Iris pigment epithelial cell (primary cell): Measurements from ENCODE around the gene ARID1B.

Experiments
- DNase-seq: peaks from one replicate; pipeline ENCODE4 v3.0.0-alpha.2; 2011; ENCODE audit warnings: low read depth

Gene ARID1B

DNA sequence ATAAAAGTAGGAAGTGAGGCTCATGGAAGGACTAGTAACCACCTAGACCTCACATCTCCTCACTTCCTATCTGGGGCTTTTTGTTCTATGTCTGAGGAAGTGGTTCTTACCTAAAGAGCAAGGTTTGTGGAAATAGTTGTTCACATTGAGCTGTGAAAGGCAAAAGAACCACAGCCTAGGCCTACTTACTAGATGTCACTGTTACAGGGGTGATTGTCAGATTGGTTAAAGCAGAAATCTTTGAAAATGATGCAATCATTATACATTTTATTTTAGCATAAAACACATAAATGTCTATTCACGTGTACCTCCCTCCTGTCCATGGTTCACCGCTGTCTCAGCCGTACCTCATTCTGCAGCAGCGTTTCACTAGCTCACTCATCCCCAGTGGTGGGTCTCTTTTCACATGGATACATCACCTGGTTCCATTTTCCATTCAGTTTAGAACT, 277.4 kb downstream of the ARID1B start:
- DNase-seq, result no peak

DNA sequence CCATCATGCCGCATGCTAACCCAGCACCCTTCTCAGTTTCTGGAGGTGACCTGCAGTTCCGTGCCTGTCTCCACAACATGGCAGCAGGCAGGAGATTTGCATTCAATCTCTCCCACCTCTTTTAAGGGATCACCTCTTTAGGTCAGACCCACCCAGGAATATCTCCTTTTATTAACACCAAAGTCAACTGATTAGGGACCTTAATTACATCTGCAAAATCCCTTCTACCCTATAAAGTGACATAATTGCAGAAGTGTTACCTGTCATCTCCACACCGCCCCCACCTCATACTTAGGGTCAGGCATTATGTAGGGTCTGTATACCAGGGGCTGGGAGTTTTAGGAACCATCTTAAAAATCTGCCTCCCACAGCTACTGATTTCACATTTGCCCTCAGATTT, 278.7 kb downstream of the ARID1B start:
- DNase-seq, result no peak

- no peak for DNase-seq
Measured at GRCh38 chr6:157056275-157056674, 279.1 kb downstream of the ARID1B start.

DNA sequence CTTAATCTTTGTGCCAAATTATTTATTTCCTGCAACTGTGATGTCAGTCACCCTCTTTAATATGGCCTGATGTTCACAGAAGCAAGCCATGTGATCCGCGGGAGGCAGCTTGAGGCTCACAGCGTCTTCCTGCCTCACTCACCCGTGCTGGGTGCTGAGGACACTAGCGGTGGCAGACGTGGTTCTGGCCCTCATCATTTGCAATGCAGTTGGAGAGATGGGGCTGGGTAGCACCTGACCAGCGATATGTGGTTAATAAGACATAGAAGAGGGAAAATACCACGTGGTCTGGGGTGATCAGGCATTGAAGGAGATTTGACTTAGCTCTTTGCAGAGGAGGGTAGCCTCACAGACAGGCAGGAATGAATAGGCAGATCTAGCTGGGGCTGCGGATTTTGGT, 281.4 kb downstream of the ARID1B start:
- DNase-seq, result no peak

DNA sequence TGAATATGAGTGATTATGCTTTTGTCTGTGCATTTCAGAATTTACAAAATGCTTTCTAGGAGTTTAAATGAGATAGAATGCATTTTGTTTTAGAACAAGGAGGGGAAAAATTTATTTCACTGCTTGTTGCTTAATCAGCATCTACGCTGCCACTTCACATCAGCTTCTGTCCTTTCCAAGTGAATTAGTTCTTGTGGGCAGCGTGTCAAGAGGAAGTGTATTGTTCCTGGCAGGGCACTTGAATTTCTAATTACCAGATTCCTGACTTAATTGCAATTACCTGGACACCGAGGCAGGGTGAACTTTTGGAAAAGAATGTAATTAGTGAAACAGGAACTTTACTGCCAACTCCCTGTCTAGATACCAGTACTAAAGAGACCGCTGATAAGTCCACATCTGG, 282.6 kb downstream of the ARID1B start:
- DNase-seq, result no peak

DNA sequence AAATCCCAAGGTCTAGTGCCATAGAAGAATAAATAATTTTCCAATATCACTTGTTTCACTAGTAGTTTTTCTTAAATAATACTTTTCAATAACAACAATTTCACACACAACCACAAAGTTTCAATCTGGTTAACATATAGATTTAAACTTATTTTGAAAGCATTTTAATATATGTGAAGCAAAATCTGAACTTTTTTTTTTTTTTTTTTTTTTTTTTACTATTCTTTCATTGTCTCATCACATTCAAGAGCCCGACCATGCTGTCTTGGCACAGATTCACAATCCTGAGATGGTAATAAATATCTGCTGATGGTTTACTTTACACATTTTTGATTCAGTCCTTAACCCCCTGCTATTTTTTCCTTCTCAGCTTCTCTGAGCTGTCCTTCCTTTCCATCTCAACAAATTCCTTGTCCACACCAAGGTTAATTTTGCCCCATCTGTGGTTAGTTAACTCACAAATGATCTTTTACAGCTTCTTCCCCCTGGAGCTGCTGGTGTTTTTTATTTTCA, 283.3 kb downstream of the ARID1B start:
- DNase-seq, result peak; percentile 36

DNA sequence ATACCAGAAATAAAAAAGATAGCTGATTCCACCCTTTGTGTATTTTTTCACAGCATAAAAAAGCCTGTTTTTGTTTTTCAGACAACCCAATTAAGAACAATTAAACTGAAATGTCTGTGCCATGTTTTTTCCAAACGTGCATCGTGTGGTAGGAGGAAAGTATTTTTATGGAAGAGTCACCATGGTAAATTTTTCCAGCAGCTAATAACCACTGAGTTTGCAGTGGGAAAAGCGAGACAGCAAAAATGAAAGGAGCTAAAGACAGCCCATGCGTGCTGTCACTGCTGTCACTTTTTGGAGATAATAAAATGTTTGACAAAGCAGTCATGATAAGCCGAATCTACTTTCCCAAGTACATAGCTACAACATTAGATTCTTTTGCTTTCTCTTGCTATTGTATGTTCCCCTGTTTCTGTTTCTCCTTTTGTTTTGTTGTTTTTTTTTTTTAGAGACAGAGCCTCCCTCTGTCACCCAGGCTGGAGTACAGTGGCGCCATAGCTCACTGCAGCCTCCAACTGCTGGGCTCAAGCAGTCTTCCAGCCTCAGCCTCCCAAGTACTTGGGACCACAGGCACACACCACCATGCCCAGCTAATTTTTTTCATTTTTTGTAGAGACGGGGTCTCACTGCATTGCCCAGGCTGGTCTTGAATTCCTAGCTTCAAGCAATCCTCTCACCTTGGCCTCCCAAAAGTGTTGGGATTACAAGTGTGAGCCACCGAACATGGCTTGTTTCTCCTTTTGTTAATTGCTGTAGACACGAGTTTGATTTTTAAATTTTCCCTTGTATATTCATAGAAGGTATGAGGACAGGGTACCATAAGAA, 284.8 kb downstream of the ARID1B start:
- DNase-seq, result no peak

DNA sequence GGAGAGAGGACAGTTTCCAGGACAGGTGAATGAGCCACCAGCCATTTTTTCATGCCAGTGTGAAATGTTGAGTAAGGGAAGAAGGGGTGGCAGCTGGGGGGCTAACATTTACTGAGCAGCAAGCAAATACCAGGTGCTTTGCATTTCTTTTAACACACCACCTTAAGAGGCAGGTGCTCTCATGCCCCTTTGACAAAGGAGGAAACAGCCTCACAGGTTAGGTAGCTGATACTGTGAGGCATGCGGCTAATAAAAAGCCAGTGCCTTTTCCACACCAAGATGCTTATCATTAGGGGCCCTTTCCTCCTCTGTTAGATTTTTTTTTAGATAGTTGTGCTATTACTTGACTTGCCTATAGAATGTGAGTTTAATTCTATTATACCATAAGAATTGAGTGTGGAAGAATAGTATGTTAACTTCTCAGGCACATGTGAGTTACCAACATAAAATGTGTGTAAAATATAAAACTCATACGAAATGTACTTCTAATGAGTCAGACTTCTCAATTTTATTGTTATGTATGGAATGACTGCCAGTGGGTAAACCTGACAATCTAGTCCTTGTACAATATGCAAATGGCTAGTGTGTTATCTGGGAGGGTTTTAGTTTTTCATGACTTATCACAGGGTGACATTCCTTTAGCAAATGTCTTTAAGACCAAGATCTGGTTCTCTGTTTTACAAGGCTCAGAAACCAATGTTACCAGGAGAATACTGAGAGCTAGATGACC, 286.2 kb downstream of the ARID1B start:
- DNase-seq, result no peak

GRCh38 chr6:157063923-157064322, 286.7 kb downstream of the ARID1B start:
- DNase-seq, result no peak

- DNase-seq, result no peak
Measured at GRCh38 chr6:157064502-157064901, 287.3 kb downstream of the ARID1B start.

DNA sequence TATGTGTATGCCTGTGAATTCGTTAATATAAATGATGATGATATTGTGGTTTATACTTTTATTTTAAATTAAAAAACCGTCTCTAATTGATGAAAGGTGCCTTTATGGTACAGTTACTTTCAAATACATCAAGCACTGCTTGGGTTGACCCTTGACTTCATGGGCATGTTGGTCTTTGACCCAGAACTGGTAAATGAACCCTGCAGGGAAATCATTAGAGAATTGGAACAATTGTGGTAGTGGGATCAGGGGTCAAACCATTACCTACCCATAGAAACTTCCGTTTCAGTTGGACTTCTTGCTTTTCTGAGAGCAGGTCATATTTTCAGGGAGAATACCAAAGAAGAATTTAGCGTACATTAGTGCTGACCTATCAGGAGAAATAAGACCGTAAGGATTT, 288.2 kb downstream of the ARID1B start:
- no peak for DNase-seq

- peak; percentile 26 for DNase-seq
Measured at GRCh38 chr6:157066781-157067491, 289.8 kb downstream of the ARID1B start.

GRCh38 chr6:157067507-157067906, 290.3 kb downstream of the ARID1B start:
- no peak for DNase-seq

- DNase-seq, result peak; percentile 62
Measured at GRCh38 chr6:157068691-157069324, 291.6 kb downstream of the ARID1B start.

DNA sequence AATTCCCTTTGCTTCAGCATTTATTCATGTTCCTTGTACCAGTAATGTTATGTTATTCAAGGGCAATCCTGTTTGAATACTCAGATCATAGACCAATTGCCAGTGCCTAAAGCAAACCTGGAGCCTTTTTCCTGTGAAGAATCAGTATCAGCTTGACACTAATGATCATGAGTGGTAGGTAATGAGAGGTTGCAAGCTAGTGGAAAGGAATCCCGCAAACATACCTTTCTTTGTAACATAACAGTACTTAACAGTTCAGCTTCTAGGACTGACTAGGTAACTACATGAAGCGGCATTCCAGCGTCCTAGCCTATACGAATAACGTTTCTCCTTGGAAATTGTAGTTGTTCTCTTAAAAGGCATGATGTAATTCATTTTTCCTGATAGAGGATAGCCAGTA, 292.4 kb downstream of the ARID1B start:
- DNase-seq, result no peak

DNA sequence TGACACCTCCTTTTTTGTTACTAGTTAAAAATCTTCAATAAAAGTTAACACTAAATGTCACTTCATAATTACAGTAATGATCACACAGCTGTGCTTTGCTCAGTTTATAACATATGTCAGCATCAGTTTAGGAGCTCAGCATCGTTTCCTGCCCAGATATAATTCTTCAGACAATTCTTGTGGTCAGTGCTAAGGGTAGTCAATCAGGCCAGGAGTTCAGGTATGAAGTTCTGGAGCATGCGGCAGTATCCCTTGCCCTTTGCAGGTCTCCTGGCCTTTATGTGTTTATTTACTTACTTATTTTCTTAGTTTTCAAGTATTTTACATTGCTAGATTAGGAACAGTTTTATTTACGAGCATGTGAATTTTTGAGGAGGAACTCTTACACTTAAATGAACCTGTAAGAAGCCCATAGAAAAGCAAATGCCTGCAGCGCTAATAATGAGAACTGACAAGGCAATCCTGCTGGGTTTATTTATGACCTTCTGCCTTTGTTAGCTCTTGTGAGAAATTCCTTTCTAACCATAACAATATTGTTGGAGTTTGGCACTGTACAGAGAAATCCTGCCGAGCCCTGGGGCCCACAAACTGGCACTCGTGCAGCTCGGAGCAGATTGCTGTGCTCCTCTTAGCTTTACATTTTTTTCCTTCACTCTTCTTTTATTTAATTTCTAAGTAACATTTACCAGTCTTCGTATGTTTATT, 293.4 kb downstream of the ARID1B start:
- DNase-seq, result peak; percentile 25

- DNase-seq, result no peak
Measured at GRCh38 chr6:157072128-157072527, 294.9 kb downstream of the ARID1B start.

DNA sequence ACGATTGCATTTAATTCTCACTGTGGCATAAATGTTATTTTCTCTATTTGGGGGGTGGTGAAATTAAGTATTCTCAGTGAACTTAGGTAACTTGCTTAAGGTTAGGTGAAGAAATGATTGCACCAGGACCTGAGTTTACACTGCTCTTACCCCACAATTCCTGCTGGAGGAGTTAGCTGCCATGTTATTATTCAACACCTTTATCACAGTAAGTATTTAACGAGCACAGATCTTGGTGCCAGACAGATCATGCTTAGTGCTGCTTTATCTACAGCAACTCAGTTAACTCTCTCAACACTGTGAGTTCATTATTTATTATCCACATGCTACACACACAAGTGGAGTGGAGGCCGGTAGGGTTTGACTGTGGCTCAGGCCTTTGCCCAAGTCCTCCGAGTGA, 296.4 kb downstream of the ARID1B start:
- no peak for DNase-seq

DNA sequence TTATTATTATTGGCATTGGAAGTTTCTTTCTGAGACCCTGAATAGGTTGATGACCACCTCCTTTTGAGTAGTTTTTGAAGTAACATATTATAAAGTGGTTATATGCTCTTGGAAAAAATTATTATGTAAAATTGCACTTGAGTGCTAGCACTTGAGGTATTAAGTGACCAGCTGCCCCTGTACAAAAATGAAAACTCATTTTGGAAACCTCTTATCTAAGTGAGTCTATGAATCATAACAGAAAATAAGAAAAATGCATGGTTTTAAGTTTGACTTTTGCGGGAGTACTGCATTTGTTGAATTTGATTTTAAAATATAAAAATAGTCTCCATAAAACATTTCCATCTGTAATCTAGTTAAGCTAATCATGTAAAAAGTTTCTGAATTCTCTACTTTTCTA, 297.8 kb downstream of the ARID1B start:
- no peak for DNase-seq

DNA sequence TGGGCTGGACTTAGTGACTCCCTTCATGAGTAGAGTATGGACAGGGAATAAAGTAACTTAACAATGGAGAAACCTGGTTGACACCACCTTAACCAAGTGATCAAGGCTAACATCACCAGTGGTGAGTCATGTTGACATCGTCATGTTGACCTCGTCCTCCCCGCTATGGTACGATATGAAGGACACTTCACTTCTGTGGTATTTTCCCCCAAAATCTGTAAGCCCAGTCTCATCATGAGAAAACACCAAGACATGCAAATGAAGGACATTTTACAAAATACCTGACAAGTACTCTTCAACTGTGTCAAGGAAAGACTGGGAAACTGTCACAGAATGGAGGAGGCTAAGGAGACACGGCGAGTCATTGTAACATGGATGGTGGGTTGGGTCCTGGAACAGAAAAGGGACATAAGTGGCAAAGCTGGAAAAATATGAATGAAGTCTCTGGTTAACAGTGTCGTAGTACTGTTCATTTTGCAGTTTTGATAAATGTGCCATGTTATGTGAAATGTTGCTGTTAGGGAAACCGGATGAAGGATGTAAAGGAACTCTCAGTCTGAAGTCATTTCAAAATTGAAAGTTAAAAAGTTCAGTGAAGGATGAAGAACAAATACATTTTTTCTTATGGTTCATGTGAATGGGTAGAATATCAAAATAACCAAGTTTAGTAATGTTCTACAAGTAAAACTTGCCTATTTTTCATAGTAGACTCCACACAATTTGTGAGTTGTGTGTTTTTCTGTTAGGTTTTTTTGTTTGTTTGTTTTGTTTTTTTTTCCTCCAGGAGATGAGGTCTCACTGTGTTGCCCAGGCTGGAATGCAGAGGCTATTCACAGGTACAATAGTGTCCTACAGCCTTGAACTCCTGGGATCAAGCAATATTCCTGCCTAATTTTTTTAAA, 298.6 kb downstream of the ARID1B start:
- DNase-seq, result peak; percentile 44
